GM21390 (cell line): Measurements from ENCODE around the gene TMPRSS13.
"Not testable (repeated sequence)": the region's sequence is repeated elsewhere in the genome, so short reads cannot be mapped to it uniquely, and the experiment has no call there.

Experiments used
- ATAC-seq: cut with Tn5 transposase; IDR thresholded peaks from one replicate; pipeline ENCODE4 v1.9.1; 2021; ENCODE audit not compliant: unreplicated experiment

Gene TMPRSS13

DNA sequence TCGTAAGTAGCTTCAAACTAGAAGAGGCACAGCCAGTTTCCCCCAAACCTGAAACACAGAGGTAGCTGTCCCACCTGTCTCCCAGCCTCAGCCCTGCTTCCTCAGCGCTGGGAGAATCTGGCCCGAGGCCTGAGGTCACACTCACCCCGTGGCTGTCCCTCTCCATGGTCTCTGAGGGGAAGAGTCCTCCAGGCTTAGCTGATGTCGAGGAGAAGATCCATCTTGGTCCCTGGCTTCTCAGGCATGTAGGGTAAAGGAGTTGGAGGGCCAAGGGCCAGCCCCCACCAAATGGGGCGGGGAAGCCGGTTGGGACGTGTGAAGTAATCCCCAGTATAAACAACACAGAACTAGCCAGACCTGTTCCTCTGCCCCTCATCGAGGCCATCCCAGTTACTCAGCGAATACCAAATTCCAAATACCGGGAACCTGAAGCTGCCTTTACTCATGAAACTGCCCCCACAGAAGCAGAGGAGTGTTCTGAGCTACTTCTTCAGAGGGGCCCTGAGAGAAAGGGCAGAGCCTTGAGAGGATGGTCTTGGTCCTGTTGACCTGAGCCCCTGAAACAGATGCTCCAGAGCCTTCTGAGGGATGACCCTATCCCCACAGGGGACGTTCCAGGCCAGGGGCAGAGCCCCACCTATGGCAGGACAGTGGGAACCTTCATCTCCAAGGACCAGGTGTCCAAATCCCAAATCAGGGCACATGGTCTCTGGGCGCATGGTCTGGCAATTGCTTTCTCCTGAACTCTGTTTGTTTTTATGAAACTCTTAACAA, at the start of gene TMPRSS13:
Gene TMPRSS13, minus strand, starts transcription at position 261 of the 774 bp plus-strand sequence. Its CDS starts 95 bp downstream, at position 166.
- ATAC-seq: no peak

DNA sequence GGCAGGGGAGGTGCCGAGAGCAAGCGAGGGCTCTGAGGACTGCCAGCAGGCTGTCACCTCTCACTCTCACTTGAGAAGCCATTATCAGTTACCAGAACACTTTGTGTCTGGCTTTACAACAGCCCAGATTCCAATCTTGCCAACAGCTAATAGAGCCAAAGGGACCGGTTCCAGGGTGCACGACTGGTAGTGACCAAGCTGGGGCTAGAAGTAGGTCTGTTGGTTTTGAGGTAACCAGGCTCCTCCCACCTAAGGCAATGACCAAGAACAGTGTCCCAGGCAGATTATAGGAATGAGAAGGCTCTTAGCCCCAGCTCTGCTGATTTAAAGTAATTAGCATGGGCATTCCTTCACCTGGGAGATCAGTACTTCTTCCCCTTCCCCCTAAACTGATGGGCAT, 49.8 kb upstream of the TMPRSS13 start:
- ATAC-seq: no peak

GRCh38 chr11:117978291-117978910, 49.2 kb upstream of the TMPRSS13 start:
- not testable (repeated sequence) for ATAC-seq

DNA sequence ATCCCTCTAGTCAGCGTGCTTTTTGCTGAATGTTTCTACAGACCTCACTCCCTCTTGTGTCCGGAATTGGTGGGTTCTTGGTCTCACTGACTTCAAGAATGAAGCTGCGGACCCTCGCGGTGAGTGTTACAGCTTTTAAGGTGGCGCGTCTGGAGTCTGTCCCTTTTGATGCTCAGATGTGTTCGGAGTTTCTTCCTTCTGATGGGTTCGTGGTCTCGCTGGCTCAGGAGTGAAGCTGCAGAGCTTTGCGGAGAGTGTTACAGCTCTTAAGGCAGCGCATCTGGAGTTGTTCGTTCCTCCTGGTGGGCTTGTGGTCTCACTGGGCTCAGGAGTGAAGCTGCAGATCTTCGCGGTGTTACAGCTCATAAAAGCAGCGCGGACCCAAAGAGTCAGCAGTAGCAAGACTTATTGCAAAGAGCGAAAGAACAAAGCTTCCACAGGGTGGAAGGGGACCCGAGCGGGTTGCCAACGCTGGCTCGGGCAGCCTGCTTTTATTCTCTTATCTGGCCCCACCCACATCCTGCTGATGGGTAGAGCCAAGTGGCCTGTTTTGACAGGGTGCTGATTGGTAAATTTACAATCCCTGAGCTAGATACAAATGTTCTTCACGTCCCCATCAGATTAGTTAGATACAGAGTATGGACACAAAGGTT, 48.5 kb upstream of the TMPRSS13 start:
- not testable (repeated sequence) for ATAC-seq

DNA sequence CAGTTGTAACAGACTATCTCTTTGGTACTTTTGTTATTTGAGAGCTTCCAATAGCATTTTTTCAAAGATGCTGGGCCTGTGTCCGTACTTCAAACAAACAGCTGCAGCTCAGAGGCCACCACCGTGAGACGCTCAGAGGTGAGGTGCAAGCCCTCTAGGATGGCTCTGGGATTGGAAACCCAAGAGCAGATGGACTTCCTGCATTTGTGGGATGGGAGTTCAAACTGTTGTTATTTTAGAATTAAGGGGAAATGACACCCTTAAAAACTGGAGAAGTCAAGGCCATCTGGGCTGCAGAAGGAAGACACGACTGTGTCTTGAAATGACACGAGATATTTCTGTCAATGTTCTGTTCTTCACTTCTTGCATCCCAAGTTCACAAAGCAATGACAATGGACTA, 47.8 kb upstream of the TMPRSS13 start:
- ATAC-seq: no peak

GRCh38 chr11:117976445-117976844, 47.2 kb upstream of the TMPRSS13 start:
- ATAC-seq: no peak

- ATAC-seq: no peak
Measured at GRCh38 chr11:117973503-117973860, 44.3 kb upstream of the TMPRSS13 start.

- no peak for ATAC-seq
Measured at GRCh38 chr11:117972629-117973502, 43.7 kb upstream of the TMPRSS13 start.

DNA sequence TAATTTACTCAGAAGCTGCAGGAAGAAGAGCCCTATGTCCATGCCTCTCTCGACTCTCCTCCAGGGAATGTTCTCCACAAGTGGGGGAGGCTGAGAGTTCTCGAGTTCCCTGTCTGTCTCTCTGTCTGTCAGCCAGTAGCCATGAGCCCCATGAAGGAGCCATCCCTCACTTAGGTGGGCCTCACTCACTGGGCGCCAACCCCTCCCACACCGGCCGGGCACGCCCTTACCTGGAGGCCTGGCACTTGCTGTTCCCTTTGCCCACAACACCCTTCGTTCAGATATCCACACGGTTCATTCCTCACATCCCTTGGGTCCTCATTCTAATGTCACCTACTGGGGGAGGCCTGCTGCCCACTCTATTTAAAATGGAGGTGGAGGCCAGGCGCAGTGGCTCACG, 42.8 kb upstream of the TMPRSS13 start:
- ATAC-seq: no peak

DNA sequence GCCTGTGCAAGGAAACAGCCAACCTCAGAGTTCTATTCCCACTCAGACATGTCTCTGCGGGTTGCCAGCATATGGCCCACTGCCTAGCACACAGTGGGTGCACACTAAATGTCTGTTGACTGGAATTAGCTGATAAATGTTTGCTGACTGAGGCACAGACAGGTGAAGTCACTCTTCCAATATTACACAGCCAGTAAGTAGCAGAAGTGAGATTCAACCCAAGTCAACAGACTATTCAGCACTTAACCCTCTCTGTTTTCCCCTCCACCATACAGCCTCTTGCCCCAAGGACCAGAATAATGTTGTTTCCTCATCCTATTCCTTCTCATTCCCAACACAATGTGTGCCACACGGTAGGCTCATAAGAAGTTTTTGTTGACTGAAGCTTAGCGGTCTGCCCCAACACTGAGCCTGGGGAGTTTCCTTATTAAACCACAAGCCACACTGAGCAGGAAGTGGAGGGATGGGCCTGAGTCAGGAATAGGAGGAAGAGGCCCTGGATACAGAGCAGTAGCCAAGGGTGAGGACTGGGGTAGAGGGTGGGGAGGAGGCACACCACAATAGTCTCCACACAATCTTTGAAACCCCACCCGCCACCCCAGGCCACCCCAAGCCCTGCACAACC, 41.3 kb upstream of the TMPRSS13 start:
- no peak for ATAC-seq

DNA sequence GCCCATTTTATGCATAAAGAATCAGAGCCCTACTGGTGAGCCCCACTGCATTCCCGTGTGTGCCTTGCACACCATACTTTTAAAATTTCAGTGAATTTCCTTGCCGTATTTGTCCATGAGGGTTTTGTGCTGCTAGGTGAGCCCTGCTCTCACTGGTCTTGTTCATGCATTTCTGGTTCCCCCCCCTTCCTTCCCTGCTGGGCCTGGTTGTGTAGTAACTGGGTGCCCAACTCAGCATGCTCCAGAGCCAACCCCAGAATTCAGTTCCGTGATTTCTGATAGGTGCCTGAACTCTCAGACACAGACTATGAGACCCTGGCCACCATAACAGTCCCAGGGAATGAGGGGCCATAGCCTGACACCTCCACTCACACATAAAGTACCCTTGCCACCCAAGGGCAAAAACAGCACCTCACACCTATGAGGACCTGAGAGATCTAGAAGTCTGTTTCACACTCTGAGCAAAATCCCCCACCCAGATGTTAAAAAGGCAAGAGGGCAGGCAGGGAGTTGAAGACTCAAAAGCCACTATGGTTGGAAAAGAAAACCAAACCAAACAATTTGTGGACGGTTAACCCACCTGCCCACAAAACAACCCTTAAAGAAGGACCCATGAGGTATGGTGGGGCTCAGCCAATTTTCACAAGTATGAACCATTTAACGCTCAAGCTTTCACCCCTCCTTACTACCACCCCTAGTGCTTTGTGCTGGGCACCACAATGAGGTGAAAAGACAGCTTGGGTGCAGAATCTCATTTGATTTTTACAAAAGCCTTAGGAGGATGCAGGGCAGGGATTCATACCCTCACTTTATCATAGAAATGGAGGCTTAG, 40.2 kb upstream of the TMPRSS13 start:
- ATAC-seq: no peak

DNA sequence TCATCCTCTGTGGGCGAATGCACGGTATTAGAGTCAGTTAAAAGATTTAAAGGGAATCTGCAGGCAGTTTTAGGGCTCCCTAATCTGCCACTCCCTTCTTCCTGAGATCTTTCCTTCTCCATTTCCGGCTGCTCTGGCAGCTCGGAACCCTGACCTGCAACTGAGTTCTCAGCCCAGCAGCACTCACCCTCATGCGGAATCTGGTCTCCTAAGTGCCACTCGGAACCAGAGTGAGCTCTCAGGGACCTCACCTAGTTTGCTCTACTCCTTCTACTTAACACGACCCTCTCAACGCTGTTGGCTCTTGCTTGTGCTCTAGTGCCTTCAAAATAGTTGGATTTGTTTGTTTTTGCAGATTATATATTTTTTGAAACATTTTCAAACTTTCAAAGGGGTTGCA, 37.7 kb upstream of the TMPRSS13 start:
- ATAC-seq: no peak

DNA sequence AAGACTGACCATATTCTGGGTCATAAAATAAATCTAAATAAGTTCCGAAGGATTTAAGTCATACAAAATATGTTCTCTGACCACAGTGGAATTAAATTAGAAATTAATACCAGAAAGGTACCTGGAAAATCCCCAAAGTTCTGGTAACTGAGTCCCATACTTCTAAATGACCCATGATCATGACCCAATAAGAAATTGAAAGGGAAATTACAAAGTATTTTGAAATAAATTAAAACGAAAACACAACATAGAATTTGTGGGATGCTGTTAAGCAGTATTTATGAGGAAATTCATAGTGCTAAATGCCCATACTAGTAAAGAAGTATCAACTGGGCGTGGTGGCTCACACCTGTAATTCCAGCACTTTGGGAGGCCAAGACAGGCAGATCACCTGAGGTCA, 33.6 kb upstream of the TMPRSS13 start:
- no peak for ATAC-seq

- ATAC-seq: no peak
Measured at GRCh38 chr11:117961896-117962295, 32.7 kb upstream of the TMPRSS13 start.

DNA sequence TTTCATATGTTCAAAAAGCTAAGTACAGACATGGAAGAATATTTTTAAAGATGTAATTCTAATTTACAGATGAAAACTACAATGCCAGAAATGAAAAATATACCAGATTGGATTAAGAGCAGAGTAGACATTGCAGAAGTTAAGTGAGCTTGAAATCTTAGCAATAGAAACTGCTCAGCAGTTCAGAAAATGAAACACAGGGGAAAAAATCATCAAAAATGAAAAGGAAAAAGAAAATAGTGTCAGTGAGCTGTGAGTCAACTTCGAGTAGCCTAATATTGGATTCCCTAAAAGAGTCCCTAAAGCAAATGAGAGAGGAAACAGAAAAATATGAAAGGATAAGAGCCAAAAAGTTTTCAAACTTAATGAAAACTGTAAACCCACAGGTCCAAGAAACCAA, 31.2 kb upstream of the TMPRSS13 start:
- no peak for ATAC-seq

DNA sequence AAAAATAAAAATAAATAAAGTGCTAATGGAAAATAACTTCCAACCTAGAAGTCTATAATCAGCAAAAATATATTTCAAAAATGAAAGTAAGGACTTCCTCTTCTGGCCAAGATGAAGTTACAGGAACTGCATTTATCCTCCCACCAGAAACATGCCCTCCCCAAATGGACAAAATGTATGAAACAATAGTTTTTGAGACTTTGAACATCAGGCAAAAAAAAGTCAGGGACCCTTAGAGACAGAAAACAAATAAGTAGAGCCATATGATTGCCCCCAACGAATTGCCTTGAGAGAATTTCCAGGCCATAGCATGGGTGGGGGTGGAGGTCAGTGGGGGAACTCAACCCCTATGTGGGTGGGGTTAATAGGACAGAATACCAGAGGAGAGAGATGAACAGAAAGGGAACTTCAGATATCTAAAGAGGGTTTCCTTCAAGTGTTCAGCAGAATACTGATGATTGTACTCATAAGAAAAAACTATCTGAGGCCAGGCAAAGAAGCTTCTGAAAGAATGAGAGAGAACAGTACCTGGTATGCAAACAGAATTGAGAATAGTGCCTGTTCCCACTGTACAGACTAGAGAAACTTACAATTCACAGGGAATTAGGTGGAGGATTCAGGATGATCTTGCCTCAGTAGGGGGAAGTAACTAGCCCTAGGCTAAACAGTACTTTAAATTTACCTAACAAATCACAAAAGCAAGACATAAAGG, 30.4 kb upstream of the TMPRSS13 start:
- ATAC-seq: no peak

- no peak for ATAC-seq
Measured at GRCh38 chr11:117958949-117959348, 29.7 kb upstream of the TMPRSS13 start.

- ATAC-seq: no peak
Measured at GRCh38 chr11:117953024-117953671, 23.9 kb upstream of the TMPRSS13 start.
